HG03469 (cell line): Measurements from ENCODE around the gene UNC13D.

Experiments
- ATAC-seq: cut with Tn5 transposase; IDR thresholded peaks from one replicate; pipeline ENCODE4 v1.9.1; 2021; ENCODE audit warnings: mild to moderate bottlenecking, moderate library complexity, moderate number of reproducible peaks; ENCODE audit not compliant: unreplicated experiment

Gene UNC13D

DNA sequence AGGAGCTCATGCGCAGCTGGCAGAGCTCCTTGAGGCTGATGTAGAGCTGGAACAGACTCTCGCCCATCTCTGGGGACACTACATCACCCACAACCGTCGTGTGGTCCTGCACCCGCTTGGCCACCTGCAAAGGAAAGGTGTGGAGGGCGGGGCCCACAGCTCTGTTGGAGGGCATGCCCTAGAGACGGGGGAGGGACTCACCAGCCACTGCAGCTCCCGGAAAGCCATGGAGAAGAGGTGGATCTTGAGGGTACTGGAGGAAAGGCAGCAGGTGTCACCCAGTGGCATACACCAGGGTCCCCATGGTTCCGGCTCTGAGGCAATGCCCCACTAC is 8.6 kb downstream of the UNC13D start:
- ATAC-seq: no peak

DNA sequence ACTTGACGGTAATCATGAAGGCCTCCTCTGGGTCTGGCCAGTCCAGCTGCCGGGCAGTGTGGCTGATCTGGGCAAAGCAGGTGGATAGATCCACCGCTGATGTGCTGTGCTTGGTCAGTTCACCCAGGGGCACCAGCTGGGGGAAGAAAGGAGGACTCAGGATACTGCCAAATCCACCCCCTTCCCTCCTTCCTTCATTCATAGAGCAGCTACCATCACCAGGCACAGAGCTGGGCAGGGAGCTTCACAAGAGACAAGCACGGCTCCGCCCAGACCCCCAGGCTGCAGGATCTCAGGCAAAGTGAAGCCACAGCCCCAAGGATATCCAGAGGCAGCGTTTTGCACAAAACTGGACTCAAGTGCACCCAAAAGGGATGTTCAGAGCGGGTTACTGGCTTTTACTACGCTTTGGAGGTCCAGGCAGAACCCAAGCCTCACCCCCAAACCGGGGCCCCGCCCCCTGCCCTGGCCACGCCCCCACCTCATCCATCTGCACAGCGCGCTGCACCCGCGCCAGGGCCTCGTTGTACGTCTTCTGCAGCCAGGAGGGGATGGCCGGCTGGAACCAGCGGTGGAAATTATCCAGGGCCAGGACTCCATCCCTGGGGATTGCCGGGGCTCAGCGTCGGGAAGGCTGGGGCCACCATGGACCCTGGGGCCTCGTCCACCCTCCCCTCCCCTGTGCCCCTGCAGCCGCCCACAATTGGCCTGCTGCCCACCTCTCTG is 9.1 kb downstream of the UNC13D start:
- no peak for ATAC-seq

DNA sequence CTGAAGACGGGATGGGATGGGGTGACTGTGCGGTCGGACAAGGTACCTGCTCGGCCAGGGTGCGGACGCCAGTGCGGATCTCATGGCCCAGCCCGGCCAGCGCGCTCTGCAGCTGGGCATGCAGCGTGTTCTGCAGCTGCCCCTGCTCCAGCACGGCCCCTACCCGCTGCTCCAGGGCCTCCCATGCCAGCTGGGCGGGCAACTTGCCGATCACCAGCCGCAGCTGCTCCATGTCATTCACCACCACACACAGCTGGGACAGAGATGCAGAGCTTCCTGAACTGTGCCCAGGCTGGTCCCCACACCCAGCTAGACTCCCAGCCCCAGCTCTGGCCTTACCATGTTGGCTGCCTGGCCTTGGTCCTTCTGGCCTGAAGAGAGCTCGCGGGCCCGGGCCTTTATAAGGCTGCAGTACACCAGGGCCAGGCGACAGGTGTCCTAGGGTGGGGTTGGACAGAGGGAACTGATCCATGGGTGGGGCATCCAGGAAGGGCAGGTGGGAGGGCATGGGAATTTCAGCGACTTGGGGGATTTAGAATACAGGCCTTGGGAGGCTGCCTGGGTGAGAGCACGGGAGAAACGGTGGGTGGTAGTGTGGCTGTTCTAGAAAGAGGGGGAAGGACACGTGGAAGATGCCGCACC is 9.8 kb downstream of the UNC13D start:
- no peak for ATAC-seq

DNA sequence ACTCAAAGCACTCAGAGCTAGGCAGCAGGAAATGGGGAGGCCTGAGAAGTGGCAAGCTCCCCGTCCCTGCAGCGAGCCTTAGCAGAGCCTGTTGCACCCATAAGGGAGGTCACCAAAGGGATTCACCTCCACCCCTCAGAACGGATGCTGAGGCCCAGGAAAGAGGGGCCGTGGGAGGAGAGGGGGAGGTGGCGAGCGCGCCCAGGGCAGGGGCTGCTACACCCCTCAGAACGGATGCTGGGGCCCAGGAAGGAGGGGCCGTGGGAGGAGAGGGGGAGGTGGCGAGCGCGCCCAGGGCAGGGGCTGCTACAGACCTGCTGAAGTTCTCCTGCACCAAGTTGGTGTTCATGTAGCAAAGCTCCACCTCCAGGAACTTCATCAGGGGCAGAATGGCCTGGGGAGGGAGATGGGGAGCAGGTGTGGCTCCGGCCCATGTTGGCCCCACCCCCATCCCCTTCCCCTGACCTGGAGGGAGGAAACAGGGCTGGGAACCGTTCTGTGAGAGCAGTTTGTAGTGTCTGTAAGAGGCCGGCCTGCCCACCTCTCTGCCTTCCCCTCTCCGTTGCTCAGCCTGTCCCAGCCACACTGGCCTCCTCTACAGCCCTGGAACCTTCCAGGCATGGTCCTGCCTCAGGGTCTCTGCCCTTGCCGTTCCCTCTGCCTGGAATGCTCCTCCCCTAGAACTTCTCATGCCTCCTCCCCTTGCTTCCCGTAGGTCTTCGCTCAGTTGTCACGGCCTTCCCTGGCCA is 11.4 kb downstream of the UNC13D start:
- ATAC-seq: no peak

GRCh38 chr17:75832164-75832651 is 12.0 kb downstream of the UNC13D start:
- no peak for ATAC-seq

GRCh38 chr17:75831032-75831571 is 13.1 kb downstream of the UNC13D start:
- no peak for ATAC-seq

DNA sequence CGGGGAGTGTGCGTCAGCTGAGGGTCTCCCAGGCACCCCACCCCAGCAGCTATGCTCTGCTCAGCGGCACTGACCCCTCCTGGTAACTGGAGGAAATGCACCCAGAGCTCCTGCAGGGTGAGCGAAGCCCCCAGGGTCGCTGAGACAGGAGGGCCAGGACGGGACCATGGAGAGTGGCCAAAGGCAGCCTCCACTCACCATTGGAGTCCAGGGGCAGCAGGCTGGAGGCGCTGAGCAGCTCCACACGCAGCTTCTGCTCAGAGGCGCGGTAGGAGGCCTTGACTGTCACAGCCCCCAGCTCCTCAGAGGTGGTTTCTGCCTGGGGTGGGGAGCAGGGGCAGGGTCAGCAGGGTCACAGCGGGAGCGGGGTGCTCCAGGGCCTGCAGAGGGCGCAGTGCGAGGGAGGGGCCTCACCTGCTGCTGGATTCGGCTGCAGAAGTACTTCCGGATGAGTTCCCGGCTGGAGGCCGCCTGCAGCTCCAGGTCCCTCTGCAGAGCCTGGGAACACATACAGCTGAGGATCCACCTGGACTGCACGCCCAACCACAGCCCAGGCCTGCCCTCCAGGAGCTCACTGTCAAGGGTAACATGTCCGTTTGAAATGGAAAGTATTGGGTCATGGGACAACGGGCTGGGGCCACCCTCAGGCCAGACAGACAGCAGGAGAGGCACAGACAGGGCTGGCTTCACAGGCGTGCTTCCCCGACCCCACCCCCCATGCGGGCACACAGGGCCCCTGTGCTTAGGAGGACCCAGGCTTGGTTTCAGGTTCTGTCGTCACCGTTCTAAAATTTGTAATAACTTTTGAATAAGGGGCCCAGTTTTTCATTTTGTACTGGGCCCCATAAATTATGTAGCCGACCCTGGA is 13.8 kb downstream of the UNC13D start:
- ATAC-seq: no peak

DNA sequence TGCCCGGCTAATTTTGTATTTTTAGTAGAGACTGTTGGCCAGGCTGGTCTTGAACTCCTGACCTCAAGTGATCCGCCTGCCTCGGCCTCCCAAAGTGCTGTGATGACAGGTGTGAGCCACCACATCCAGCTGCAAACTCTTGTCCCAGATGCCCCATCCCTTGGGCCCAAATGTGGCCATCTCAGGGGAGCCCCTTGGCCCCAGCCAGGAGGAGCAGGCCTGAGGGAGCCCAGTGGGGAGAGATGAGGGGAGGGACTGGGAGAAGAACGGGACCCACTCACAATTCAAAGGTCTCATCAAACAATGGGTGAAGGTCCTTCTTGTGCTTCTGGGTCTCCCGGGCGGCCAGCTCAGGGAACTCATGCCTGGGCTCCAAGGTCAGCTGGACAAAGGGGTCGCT is 14.5 kb downstream of the UNC13D start:
- no peak for ATAC-seq

GRCh38 chr17:75828741-75829140 is 15.5 kb downstream of the UNC13D start:
- no peak for ATAC-seq

DNA sequence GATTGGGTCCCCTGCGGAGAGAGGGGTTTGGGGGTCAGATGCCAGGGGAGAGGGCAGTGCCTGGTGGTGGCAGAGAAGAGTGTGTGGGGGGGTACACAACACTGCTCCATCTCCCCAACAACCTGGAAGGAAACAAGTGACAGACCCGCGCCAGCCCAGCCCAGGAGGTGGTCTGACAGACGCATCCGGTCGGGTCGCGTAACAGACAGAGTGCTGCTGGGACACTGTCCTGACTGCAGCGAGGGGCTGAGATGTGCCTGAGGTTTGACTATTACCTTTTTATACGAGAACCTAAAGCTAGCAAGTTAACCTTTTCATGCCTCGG is 16.2 kb downstream of the UNC13D start:
- no peak for ATAC-seq

DNA sequence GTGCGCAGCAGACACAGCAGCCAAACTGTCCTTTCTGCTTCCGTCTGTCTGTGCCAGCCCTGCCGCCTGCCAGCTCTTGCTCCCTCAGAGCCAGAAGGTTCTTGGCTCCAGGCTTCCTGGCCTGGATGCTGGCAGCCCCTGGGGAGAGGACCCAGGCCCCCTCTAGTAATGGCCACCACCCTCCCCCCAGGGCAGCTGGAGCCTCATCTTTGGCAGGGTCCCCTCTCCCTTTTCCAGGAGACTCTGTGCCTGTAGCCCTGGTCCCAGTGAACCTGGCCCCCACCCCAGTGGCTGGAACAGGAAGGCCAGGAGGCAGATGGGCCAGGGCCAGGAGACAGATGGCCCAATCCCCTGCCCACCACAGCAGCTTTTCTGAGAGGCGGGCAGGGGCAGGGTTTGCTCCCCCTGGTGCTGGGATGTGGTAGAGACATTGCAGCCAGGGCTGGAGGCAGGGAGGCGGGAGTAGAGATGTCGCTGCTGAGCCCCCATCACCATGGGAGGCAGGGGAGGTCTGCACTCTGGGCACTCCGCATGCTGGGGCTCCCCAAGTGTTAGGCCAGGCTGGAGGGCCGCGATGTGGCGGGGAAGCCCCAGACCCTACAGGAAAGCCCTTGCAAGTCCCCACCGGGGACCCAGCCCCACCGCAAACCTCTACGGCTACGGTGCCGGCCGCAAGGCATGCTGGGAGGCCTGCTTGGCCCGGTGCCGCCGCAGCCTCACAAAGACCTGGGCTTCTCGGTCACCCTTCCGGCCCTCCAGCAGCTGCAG is 16.7 kb downstream of the UNC13D start:
- no peak for ATAC-seq

GRCh38 chr17:75826561-75827307 is 17.5 kb downstream of the UNC13D start:
- ATAC-seq: no peak

DNA sequence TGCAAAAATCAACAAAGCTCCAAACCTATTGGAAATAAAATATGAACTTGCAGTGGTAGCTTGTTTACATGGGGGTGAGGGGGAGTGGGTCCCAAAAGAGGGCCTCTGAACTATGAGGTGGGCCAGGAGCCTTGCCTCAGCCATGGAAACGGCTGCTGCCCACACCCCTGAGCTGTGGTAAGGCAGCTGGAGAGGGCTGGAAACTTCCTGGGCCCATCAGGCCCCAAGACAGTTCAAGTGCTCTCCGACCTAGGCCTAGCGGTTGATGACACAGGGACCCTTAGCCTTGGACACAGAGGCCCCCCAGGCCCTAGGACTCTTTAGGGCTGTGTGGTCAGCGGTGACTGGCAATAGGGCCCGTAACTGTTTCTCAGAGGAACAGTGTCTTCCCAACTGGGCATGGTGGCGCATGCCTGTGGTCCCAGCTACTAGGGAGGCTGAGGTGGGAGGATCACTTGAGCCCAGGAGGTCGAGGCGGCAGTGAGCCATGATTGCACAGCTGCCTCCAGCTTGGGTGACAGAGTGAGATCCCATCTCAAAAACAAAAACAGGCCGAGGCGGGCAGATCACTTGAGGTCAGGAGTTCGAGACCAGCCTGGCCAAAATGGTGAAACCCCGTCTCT is 18.3 kb downstream of the UNC13D start:
- ATAC-seq: no peak

DNA sequence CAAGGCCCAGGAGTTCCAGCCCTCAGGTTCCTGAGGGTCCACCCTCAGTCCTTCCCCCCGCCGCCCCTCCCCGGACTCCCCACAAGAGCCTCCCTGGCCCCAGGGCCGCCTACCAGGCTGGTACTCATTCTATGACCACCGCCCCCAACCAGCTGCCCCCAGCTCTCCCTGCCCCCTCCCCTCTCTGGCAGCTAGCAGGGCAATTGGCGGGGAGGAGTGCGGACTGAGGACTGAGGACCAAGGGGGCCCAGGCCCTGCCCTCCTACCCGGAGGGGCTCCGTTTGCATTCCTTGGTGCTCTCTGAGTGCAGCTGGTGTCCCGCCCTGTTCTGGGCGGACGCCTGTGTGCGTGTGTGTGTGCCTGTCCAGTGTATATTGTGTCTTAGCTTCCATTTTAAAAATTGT is 19.1 kb downstream of the UNC13D start:
- ATAC-seq: no peak

DNA sequence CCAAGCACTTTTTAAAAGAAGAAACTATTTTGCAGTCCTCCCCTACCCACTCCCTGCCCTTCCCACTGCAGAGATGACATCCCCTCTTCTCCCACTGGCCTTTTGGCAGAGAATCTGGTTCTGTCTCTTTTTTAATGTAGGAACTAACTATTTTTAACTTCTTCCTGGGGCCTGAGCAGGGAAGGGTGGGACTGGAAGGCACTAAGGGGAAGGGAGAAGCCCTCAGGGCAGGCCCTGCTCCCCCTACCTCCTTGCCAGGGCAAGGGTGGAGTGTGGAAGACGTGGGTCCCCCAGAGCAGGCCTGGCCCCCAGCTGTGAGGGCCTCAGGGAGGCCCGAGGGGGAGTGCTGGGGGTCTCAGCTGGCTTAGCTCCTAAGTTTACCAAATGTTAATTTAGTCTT is 19.5 kb downstream of the UNC13D start:
- ATAC-seq: no peak

- ATAC-seq: no peak
Observed at GRCh38 chr17:75824050-75824552, 20.1 kb downstream of the UNC13D start.

GRCh38 chr17:75823257-75824041 is 20.8 kb downstream of the UNC13D start:
- ATAC-seq: no peak

DNA sequence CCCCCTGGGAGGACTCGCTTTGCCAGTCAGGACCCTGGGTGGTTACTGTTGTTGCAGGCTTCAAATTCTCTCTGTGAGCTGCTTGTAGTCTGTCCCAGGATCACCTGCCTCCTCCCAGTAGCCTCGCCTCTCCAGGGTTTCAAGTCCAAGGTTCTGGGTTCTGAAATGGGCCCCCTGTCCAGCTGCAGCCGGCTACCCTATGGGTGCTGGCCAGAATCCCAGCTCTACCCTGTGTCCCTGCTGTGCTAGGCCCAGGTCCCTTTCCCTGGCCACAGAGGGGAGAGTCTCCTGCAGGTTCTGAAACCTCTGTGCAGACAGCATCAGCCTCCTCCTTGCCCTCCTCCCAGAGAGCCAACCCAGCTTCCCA is 21.4 kb downstream of the UNC13D start:
- no peak for ATAC-seq
